Stimulated activated CD4-positive, alpha-beta T cell treated with anti-CD3 and anti-CD28 coated beads, Interleukin-2, amount 100 ng/mL, for 48 hours (primary cell): ENCODE results near the gene BUD31.
"Not testable (repeated sequence)": the region's sequence is repeated elsewhere in the genome, so short reads cannot be mapped to it uniquely, and the experiment has no call there.

Source experiments
- DNase-seq, 2 donors: peaks; one replicate each; pipeline ENCODE4 v3.0.0-alpha.2; 2020

BUD31 gene

DNA sequence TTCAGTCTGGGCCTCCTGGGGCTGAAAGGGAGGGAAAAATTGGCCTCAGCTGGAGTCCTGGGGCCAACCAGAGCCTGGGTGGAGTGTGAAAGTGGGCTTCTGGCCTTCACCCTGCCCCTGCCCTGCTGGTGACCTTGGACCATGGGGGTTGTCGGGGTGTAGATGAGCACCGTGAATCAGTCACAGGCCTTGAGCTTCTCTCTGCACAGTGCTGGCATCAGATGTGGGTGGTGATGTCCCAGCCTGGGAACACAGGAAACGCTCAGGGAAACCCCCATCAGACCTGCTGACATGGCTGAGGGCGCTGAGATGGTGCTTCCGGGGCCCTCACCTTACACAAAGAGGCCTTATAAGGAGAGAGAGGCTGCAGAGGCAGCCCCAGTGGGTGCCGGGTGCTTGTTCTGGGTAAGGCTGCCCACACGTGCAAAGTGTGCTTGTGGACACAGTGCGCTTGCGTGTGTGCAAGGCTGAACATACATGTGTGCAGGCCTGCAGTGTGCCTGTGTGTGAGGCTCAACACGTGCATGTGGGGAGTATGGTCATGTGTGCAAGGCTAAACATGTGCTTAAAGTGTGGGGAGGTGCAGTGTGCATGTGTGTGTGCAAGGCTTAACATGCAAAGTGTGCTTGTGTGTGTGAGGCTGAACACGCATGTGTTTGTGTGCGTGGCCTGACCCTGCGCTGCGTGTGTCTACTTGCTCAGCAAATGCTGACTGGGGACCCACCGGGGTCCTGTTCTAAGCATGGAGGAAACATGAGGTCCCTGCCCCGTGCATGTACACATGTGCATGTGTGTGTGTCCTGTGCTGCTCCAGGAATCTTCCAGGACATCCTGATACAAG, 27.7 kb upstream of the BUD31 start:
- DNase-seq = peak; percentile 77 to 78

DNA sequence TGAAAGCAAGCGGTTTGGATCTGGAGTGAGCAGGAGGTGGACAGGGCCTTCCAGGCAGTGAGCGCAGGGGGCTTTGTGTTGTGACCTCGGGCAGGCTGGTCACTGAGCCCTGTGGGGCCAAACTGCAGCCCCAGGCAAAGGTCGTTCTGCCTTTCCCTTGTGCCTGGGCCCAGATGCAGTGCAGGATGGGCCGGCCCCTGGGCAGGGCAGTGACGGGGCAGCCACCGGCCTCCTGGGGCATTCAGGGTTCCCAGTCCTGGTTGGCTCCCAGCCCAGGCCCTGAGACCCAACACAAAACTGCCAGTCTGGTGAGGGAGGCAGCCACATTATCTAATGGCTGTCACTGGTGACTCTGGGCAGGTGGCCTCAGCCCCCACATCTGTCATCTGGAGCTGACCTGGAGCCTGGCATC, 27.1 kb upstream of the BUD31 start:
- DNase-seq = no peak

DNA sequence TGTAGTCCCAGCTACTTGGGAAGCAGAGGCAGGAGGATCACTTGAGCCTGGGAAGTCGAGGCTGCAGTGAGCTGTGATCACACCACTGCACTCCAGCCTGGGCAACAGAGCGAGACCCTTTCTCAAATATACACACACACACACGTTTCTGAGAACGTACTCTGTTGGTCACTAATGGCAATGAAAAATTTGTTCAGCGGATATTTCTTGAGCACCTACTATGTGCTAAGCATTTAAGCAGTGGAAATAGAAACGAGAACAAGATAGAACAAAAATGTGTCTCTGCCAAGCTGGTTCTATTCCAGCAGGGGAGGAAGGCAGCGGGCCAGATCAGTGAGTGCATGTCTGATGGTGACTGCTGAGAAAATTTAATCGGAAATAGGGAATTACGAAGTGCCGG, 25.6 kb upstream of the BUD31 start:
- DNase-seq = no peak

DNA sequence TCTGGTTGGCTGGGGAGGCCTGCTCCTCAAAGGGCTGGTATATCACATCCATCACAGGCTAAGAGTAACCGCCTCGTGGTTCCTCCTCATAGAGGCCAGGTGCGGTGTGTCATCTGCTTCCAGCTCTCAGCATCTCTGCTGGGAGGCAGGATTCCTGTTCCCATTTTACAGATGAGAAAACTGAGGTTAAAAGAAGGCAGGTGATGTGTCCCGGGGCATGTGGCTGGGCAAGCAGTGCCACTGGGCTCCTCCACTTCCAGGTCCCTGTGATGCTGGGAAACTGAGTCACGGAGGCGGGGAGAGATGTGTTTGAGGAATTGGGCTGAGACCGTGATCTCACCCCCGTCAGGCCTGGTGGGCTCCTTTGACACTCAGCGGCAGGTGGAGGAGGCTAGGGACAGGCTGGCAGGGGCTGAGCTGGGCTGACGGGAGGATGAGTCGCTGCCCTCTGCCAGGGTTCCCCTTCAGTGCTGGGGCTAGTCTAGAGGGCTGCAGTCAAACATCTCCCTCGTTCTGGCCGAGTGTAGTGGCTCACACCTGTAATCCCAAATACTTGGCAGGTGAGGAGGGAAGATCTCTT, 24.9 kb upstream of the BUD31 start:
- DNase-seq = no peak

- DNase-seq = no peak
Observed at GRCh38 chr7:99384523-99384922, 24.2 kb upstream of the BUD31 start.

- DNase-seq = no peak
Observed at GRCh38 chr7:99385564-99385963, 23.2 kb upstream of the BUD31 start.

DNA sequence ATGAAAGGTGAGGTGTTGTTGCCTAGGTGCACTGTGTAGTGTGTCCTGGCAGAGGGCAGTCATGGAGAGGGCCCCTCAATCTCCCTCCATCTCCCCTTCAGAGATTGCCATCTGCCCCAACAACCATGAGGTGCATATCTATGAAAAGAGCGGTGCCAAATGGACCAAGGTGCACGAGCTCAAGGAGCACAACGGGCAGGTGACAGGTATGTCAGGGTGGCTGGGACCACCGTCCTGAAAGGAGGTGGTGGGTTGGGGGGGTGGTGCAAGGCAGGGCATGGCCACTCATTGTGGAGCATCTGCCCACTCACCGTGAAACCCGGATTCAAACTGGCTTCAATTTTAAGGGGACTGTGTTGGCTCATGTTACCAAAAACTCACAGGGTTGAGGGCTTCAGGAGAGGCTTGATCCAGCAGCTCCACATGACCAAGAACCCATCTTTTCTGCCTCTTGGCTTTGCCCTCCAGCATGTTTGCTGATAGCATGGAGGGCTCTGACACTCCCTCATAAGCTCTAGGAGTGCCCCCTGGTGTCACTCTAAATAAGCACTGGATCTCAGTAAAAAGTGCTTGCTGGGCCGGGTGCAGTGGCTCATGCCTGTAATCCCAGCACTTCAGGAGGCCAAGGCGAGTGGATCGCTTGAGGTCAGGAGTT, 22.1 kb upstream of the BUD31 start:
- no peak for DNase-seq

DNA sequence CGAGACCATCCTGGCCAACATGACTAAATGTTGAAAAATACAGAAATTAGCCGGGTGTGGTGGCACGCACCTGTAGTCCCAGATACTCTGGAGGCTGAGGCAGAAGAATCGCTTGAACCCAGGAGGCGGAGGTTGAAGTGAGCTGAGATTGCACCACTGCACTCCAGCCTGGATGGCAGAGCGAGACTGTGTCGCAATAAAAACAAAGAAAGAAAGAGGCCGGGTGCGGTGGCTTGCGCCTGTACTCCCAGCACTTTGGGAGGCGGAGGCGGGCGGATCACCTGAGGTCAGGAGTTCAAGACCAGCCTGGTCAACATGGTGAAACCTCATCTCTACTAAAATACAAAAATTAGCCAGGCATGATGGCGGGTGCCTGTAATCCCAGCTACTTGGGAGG, 21.5 kb upstream of the BUD31 start:
- not testable (repeated sequence) for DNase-seq

DNA sequence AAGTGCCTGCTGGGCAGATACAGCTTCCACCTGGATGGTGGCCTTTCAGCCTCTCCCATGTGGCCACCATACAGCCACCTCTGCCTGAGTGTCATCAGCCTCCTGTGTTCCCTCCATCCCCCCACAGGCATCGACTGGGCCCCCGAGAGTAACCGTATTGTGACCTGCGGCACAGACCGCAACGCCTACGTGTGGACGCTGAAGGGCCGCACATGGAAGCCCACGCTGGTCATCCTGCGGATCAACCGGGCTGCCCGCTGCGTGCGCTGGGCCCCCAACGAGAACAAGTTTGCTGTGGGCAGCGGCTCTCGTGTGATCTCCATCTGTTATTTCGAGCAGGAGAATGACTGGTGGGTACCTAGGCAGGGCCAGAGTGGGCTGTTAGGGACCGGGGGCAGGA, 20.9 kb upstream of the BUD31 start:
- no peak for DNase-seq

- no peak for DNase-seq
Observed at GRCh38 chr7:99389772-99390171, 19.0 kb upstream of the BUD31 start.

DNA sequence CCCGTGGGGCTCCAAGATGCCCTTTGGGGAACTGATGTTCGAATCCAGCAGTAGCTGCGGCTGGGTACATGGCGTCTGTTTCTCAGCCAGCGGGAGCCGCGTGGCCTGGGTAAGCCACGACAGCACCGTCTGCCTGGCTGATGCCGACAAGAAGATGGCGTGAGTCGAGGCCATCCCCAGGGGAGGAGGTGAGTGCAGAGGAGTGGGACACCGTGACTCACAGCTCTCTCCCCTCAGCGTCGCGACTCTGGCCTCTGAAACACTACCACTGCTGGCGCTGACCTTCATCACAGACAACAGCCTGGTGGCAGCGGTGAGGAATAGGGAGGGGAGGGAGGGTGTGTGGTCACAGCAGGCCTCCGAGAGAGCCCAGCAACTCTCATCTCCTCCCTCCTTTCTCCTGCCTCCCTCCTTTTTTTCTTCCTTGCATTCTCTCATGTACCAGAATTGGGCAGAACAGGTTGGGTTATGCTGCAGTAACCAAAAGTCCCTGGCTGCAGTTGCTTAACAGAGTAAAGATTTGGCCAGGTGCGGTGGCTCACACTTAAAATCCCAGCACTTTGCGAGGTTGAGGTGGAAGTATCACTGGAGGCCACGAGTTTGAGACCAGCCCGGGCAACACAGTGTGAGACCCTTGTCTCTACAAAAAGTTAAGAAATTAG, 17.7 kb upstream of the BUD31 start:
- DNase-seq = no peak

DNA sequence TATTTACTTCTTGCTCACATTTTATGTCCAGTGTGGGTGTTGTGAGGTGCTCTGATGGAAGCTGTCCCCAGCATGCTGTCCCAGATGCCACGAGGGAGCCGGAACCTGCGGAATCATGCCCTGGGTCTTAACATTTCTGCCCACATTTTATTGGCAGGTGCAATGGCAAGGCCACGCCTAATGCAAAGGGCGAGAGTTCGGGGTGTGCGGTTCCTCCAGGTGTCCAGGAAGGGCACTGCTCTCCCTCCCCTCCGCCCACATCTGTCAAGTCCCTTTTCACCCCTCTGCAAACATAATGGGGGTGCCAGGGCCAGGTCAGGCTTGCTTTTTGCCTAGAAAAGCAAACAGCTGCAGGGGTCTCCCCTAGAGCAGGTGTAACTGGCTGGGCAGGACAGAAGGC, 16.7 kb upstream of the BUD31 start:
- no peak for DNase-seq

DNA sequence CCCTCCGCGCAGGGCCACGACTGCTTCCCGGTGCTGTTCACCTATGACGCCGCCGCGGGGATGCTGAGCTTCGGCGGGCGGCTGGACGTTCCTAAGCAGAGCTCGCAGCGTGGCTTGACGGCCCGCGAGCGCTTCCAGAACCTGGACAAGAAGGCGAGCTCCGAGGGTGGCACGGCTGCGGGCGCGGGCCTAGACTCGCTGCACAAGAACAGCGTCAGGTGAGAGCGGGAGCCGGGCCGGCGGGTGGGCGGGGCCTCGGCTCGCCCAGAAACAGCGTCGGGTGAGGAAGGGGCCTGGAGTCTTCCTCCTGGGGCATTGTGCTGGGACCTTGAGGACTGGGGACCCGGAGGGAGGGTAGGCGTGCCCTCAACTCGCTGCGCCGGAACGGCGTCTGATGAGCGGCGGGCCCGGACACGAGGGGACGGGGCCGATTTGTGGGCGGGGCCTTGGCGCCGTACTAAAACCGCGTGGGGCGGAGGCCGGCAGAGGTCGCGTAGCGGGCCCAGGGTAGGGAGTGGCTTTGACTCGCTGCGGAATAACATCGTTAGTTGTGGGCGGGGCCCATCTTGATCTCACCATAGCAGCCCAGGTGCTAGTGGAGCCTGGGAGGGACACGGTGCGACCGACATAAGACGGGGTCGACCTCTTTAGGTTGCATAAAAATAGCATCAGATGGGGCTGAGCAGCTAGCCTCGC, 16.0 kb upstream of the BUD31 start:
- peak; percentile 66 to 69 for DNase-seq

- DNase-seq = no peak
Observed at GRCh38 chr7:99393355-99394187, 15.2 kb upstream of the BUD31 start.

- no peak for DNase-seq
Observed at GRCh38 chr7:99394188-99394502, 14.6 kb upstream of the BUD31 start.

DNA sequence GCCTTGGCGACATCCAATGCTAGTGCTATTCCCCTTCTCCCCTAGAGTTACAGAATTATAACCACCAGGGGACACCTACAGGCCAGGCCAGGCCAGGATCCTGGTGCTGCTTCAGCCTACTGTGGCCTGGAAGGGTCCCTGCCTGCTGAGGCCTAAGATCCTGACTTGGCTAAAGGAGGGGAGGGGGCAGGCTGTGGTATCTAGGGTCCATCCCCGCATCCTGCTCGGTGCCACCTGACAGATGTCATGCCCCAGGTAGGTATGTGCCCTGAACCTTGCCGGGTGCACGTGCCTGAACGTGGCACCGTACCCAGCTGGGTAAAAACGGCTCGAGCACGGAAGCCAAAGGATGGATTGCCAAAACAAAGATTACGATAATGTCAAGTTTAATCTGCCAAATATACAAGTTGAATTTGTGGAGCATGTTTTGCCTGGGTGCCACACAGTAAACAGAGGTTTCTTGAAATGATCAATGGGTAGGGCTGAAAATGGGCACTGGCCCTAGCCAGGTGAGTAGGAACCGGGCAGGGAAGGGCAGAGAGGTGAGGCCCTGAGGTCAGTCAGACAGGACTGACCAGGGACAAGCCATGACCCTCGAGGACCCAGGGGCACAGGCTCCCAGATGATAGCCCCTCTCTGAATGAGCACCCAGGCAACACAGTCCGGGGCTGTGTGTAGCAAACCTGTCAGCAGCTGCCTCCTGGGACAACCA, 13.0 kb upstream of the BUD31 start:
- no peak for DNase-seq

DNA sequence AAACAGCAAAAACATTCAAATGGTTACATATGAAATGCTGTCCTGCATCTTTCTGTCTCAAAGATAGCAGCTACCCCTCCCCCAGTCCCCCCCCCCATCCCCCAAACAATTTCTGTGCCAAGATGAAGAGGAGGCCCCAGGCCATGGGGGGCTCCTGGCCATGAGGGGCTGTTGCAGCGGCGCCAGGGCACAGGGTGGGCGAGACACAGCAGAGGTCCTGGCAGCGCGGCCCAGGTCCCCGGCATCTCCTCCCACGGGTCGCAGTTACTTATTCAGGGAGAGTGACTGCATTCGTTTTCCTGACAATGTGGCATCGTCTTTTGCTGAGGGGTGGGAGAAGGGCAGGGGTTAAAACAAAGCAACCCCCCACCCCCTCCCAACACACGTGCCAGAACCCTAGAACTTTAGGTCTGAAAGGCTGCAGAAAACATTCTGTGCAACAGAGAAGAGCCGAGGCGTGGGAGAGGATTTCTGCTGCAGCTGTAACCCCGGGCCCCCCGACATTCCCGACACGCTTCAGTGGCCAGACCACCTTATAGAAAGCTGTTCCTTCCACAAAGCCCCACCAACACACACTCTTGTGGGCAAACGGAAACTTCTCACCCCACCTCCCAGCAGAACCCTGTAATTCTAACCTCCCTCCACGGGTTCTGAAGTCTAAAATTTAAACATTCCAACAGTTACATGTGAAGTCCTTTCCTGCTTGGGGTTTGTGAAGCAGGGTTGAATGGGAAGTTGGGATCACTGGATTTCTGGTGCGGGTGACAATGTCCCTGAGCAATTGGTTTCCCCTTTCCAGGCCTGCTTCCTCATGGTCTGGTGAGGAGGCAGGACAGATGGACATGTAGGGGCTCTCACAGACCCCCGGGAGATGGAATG, 12.1 kb upstream of the BUD31 start:
- DNase-seq = no peak

DNA sequence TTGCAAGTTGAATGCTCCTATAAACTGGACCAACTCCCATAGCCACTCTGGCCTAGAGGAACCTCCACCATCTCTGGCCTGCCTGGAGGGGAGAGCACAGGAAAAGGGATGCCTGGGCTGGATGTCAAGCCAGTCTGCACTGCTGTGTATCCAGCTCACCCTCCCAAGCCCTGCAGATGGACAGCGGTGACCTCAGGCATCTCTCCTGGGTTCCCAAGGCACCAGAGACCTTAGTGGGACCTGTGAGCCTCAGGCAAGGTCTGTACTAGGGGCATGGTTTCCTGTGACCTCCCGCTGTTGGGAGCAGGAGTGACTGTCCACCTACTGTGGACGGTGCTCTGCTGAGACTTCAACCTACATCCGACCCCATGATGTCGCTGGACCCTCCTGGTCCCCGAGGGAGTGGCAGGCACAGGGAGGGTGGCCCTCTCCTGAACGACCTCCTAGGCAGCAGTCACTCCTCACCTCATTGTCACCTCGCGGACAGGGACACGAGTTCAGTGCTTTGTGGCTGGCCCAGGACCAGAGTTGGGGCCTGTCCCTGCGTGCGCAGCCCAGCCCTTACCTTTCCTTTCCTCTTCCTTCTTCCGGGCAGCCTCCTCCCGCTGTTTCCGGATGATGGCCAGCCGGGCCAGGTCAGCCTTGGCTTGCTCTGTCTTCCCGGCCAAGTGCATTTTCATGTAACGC, 11.3 kb upstream of the BUD31 start:
- DNase-seq = no peak

- no peak for DNase-seq
Observed at GRCh38 chr7:99398891-99399445, 9.8 kb upstream of the BUD31 start.

DNA sequence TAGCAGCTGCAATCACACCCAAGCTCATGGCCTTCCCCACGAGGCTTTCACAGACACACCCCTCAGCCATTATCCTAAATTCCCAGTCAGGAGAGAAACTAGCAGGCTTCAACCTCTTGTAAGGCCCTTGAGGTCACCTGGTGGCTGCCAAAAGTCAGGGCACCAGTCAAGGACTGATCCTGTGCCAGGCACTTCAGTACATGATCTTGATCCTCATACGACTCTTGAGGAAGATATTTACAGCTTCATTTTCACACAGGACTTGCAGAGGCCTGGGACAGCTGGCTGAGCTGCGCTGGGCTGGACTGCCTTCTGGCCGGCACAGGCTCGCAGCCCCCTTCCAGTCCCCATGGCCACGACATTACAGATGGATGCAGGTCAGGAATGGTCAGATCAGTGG, 9.2 kb upstream of the BUD31 start:
- no peak for DNase-seq
